ENCODE results near the gene TBCEL. TPM values are rescaled to one million over a fixed set of nuclear protein-coding genes. Genes with fewer than 3 reads are reported as not detected.

The TBCEL gene
- total RNA-seq, 1 experiment from 2014 or later = 17.7 TPM

DNA sequence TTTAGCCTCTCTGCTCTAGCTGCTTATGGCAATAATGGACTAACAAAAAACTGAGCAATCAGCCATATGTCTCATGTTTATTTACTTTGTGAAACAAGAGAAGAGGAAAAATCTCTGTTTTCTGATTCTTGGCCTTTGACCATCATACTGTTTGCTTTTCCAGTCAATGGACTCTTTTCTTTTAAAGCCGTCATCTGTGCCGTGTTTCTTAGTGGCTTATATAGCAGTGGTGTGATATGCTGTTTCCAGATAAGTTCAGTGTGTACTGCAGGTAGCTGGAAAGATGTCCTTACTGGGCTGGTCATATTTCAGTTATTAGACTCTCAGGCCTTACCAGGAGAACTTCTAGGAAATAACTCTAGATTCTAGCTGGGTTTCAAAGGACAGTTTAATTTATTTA, 43.6 kb downstream of the TBCEL start:
- peaks cover 0 to 15% of the 10 kb centered on the region in 2 experiments; a peak in 2 of 4 replicates for H3K36me3 ChIP-seq (ENCODE audit: control insufficient read depth in 1 of 2, insufficient read depth in 2 of 2, low read length in 2 of 2)
- H3K9me3 ChIP-seq (ENCODE audit: control insufficient read depth in 1 of 2, insufficient read depth in 1 of 2, low read depth in 1 of 2, low read length in 2 of 2) = no peaks in the 10 kb centered on the region; a peak in 1 of 4 replicates
- CTCF ChIA-PET = no interaction called here
- no peaks in the 10 kb centered on the region for H4K20me1 ChIP-seq (ENCODE audit: insufficient read depth)
- H3K79me2 ChIP-seq (ENCODE audit: insufficient read depth, low read length) = no peaks in the 10 kb centered on the region
- H2AFZ ChIP-seq (ENCODE audit: low read depth, low read length, poor library complexity, severe bottlenecking) = no peak overlapping the region
- no peaks in the 10 kb centered on the region for H3K4me1 ChIP-seq (ENCODE audit: control insufficient read depth in 1 of 2, insufficient read depth in 2 of 2, low read length in 2 of 2)
- DNase-seq (ENCODE audit: low read depth, low spot score) (no peak), ATAC-seq (no peak)
- RAD21 ChIA-PET (ENCODE audit: low non-redundant PET in 1 of 2, low total read pairs in 2 of 2, uncharacterized antibody in 2 of 2, unreplicated experiment in 2 of 2) = no interaction called here
- no peaks in the 10 kb centered on the region for H3K9me2 ChIP-seq (ENCODE audit: insufficient read depth)
- no peak overlapping the region for H3K9ac ChIP-seq (ENCODE audit: low read length)
- intact Hi-C loops (cut with micrococcal nuclease) = no loop called here
- no peak overlapping the region for H3K27ac ChIP-seq (ENCODE audit: low read depth, low read length)
- POLR2A ChIA-PET = no interaction called here
- TF ChIP-seq EZH2phosphoT487 (IDR thresholded peaks at IDR 0.05; ENCODE audit: borderline replicate concordance) (no peak), YY1 (IDR thresholded peaks at IDR 0.05; ENCODE audit: extremely low read depth, insufficient replicate concordance, low read depth, low read length) (no peak), CEBPB (IDR thresholded peaks at IDR 0.05; ENCODE audit: low read depth) (no peak), MAX (IDR thresholded peaks at IDR 0.05) (no peak), FOSL1 (IDR thresholded peaks at IDR 0.05; ENCODE audit: low read depth) (no peak), SRF (IDR thresholded peaks at IDR 0.05; ENCODE audit: low read depth) (no peak), POLR2AphosphoS5 (IDR thresholded peaks at IDR 0.05; ENCODE audit: low read depth, low read length) (no peak), TCF7L2 (IDR thresholded peaks at IDR 0.05; ENCODE audit: borderline replicate concordance, extremely low read depth, insufficient read depth, insufficient read length) (no peak)
- TF ChIP-seq, protein P1, sequence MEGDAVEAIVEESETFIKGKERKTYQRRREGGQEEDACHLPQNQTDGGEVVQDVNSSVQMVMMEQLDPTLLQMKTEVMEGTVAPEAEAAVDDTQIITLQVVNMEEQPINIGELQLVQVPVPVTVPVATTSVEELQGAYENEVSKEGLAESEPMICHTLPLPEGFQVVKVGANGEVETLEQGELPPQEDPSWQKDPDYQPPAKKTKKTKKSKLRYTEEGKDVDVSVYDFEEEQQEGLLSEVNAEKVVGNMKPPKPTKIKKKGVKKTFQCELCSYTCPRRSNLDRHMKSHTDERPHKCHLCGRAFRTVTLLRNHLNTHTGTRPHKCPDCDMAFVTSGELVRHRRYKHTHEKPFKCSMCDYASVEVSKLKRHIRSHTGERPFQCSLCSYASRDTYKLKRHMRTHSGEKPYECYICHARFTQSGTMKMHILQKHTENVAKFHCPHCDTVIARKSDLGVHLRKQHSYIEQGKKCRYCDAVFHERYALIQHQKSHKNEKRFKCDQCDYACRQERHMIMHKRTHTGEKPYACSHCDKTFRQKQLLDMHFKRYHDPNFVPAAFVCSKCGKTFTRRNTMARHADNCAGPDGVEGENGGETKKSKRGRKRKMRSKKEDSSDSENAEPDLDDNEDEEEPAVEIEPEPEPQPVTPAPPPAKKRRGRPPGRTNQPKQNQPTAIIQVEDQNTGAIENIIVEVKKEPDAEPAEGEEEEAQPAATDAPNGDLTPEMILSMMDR (IDR thresholded peaks at IDR 0.05 in 2 of 3, conservative IDR thresholded peaks at IDR 0.05 in 1 of 3; ENCODE audit: borderline replicate concordance in 1 of 3, insufficient read depth in 1 of 3, low read depth in 2 of 3, low read length in 2 of 3) = no peak
- no peaks in the 10 kb centered on the region for H3K27me3 ChIP-seq (ENCODE audit: insufficient read depth, low read length)
- H3K4me3 ChIP-seq (replicated peaks in 1 of 2; ENCODE audit: low read depth in 1 of 2, low read length in 2 of 2) = no peak overlapping the region
- BruUV-seq (replicated peaks) = no TSS peak
- H3K4me2 ChIP-seq (ENCODE audit: low read length) = no peak overlapping the region
